Measurements from ENCODE around the gene FTCD.
"Not testable (repeated sequence)": the region's sequence is repeated elsewhere in the genome, so short reads cannot be mapped to it uniquely, and the experiment has no call there.

The FTCD gene

GRCh38 chr21:46188226-46189212, 33.1 kb upstream of the FTCD start:
- DNase-seq (ENCODE audit: low read depth in 1 of 2, low spot score in 1 of 2) = no peak

- DNase-seq (ENCODE audit: low read depth in 1 of 2, low spot score in 1 of 2) = no peak
Observed at GRCh38 chr21:46187814-46188213, 32.4 kb upstream of the FTCD start.

GRCh38 chr21:46187261-46187660, 31.9 kb upstream of the FTCD start:
- no peak for DNase-seq (ENCODE audit: low read depth in 1 of 2, low spot score in 1 of 2)

- DNase-seq (ENCODE audit: low read depth in 1 of 2, low spot score in 1 of 2) = no peak
Observed at GRCh38 chr21:46185716-46186115, 30.3 kb upstream of the FTCD start.

GRCh38 chr21:46184625-46185555, 29.5 kb upstream of the FTCD start:
- DNase-seq (ENCODE audit: low read depth in 1 of 2, low spot score in 1 of 2) = peak; percentile 21 to 50

- DNase-seq (ENCODE audit: low read depth in 1 of 2, low spot score in 1 of 2) = peak in 1 of 2 donors; percentile 27
Observed at GRCh38 chr21:46183910-46184624, 28.7 kb upstream of the FTCD start, which contains the start of gene SPATC1L. Gene SPATC1L (minus strand): TSS chr21:46184459. CDS start chr21:46182816, 1,643 bp downstream.

GRCh38 chr21:46183337-46183909, 28.0 kb upstream of the FTCD start:
- DNase-seq (ENCODE audit: low read depth in 1 of 2, low spot score in 1 of 2) = not testable (repeated sequence)

GRCh38 chr21:46182548-46183336, 27.4 kb upstream of the FTCD start:
- DNase-seq (ENCODE audit: low read depth in 1 of 2, low spot score in 1 of 2) = no peak

GRCh38 chr21:46181953-46182547, 26.7 kb upstream of the FTCD start:
- DNase-seq (ENCODE audit: low read depth in 1 of 2, low spot score in 1 of 2) = no peak

- DNase-seq (ENCODE audit: low read depth in 1 of 2, low spot score in 1 of 2) = no peak
Observed at GRCh38 chr21:46181436-46181835, 26.1 kb upstream of the FTCD start.

GRCh38 chr21:46180778-46181391, 25.5 kb upstream of the FTCD start:
- no peak for DNase-seq (ENCODE audit: low read depth in 1 of 2, low spot score in 1 of 2)

- DNase-seq (ENCODE audit: low read depth in 1 of 2, low spot score in 1 of 2) = no peak
Observed at GRCh38 chr21:46180079-46180722, 24.8 kb upstream of the FTCD start.

GRCh38 chr21:46179708-46180078, 24.3 kb upstream of the FTCD start:
- no peak for DNase-seq (ENCODE audit: low read depth in 1 of 2, low spot score in 1 of 2)

GRCh38 chr21:46178961-46179360, 23.6 kb upstream of the FTCD start:
- DNase-seq (ENCODE audit: low read depth in 1 of 2, low spot score in 1 of 2) = no peak

GRCh38 chr21:46176443-46177129, 21.2 kb upstream of the FTCD start:
- not testable (repeated sequence) for DNase-seq (ENCODE audit: low read depth in 1 of 2, low spot score in 1 of 2)

GRCh38 chr21:46173573-46173972, 18.2 kb upstream of the FTCD start:
- no peak for DNase-seq (ENCODE audit: low read depth in 1 of 2, low spot score in 1 of 2)

GRCh38 chr21:46172863-46173528, 17.6 kb upstream of the FTCD start:
- DNase-seq (ENCODE audit: low read depth in 1 of 2, low spot score in 1 of 2) = no peak
